AG04450 (cell line): ENCODE measurements around the gene DIDO1. TPM values are rescaled to one million over a fixed set of nuclear protein-coding genes. Genes with fewer than 3 reads are reported as not detected.

Experiments used
- CTCF ChIA-PET: fragments of 300-600, 350-600 bp; formaldehyde crosslinking; extraction: SDS; loops from one replicate; lab custom pipeline; 2022; ENCODE audit warnings: antibody characterized with exemption, inconsistent platforms; lab: Charles Lee
- POLR2A ChIA-PET: fragments of 350-600 bp; formaldehyde crosslinking; extraction: SDS; loops from one replicate; lab custom pipeline; 2021; ENCODE audit warnings: antibody characterized with exemption, inconsistent platforms; lab: Yijun Ruan, JAX
- DNase-seq: peaks from one replicate; pipeline ENCODE4 v3.0.0-alpha.2; 2011; ENCODE audit warnings: low read depth, low spot score
- H3K27ac ChIP-seq: one replicate; pipeline ENCODE4 v1.5.1; 2012; ENCODE audit warnings: low read depth, low read length, control low read depth
- H3K27me3 ChIP-seq: one replicate; pipeline ENCODE4 v1.6.0; 2012; ENCODE audit warnings: low read length; ENCODE audit not compliant: control insufficient read depth, insufficient read depth
- H3K4me3 ChIP-seq: 2 replicates; pipeline ENCODE4 v1.5.1; 2011; ENCODE audit warnings: mild to moderate bottlenecking, low read depth, low read length, control low read depth
- H3K9me3 ChIP-seq: 2 replicates; pipeline ENCODE4 v1.5.1; 2012; ENCODE audit warnings: low read length; ENCODE audit not compliant: control insufficient read depth, insufficient read depth
- polyA plus RNA-seq: library from polyadenylated mRNA; depleted of rRNA; stranded (reverse); fragments of >200 nt; gene quantifications from 2 replicates; pipeline ENCODE4 v1.2.3, GENCODE V29; 2011
- TF ChIP-seq, protein P1 (sequence below): IDR thresholded peaks from 2 replicates; pipeline ENCODE4 v1.5.1; 2011; ENCODE audit warnings: low read depth, low read length, control low read depth, inconsistent platforms

The DIDO1 gene
- polyA plus RNA-seq, 1 experiment: 22.1 TPM

GRCh38 chr20:62947532-62948300, 21.4 kb upstream of the DIDO1 start:
- Histone ChIP-seq H3K27me3 (no peaks in the 10 kb centered on the region), H3K4me3 (no peak overlapping the region), H3K27ac (no peak overlapping the region), H3K9me3 (peaks cover 9% of the 10 kb centered on the region)
- ChIA-PET CTCF (no interaction called here), POLR2A (interaction anchor here (0.6 kb wide), 1 partner anchor 113 kb away, joined by 5 read pairs; no protein-coding TSS in a partner anchor)
- no peak for DNase-seq
- TF ChIP-seq, protein P1, sequence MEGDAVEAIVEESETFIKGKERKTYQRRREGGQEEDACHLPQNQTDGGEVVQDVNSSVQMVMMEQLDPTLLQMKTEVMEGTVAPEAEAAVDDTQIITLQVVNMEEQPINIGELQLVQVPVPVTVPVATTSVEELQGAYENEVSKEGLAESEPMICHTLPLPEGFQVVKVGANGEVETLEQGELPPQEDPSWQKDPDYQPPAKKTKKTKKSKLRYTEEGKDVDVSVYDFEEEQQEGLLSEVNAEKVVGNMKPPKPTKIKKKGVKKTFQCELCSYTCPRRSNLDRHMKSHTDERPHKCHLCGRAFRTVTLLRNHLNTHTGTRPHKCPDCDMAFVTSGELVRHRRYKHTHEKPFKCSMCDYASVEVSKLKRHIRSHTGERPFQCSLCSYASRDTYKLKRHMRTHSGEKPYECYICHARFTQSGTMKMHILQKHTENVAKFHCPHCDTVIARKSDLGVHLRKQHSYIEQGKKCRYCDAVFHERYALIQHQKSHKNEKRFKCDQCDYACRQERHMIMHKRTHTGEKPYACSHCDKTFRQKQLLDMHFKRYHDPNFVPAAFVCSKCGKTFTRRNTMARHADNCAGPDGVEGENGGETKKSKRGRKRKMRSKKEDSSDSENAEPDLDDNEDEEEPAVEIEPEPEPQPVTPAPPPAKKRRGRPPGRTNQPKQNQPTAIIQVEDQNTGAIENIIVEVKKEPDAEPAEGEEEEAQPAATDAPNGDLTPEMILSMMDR: no peak

DNA sequence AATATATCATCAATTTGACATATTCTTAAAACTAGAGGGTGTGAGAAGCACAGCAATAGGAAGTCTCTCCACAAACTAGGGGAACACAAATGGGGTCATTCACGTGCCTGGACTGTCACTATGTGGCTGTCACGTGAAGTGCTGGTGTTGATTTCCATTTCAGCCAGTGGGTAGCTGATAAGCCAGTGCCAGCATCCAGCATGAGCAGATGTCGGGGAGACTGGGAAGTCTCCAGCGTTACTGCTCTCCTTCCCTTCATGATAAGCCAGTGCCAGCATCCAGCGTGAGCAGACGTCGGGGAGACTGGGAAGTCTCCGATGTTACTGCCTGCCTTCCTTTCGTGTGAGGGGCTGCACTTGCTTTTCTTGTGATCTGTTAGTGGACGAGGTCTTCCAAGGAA, 20.6 kb upstream of the DIDO1 start:
- Histone ChIP-seq H3K4me3 (no peak overlapping the region), H3K9me3 (peaks cover 9% of the 10 kb centered on the region), H3K27me3 (no peaks in the 10 kb centered on the region), H3K27ac (no peak overlapping the region)
- DNase-seq: no peak
- CTCF ChIA-PET: interaction anchor here (0.6 kb wide), 1 partner anchor 24 kb away, joined by 3 read pairs; no protein-coding TSS in a partner anchor
- POLR2A ChIA-PET: no interaction called here
- TF ChIP-seq, protein P1: no peak

GRCh38 chr20:62945771-62946339, 19.6 kb upstream of the DIDO1 start:
- TF ChIP-seq, protein P1: no peak
- ChIA-PET CTCF (interaction anchor here (0.6 to 0.8 kb wide), 2 partner anchors 25 to 27 kb away, joined by 3 to 4 read pairs; no protein-coding TSS in a partner anchor), POLR2A (no interaction called here)

GRCh38 chr20:62944746-62945145, 18.4 kb upstream of the DIDO1 start:
- DNase-seq: no peak
- Histone ChIP-seq H3K27me3 (no peaks in the 10 kb centered on the region), H3K27ac (no peak overlapping the region), H3K4me3 (no peak overlapping the region), H3K9me3 (peaks cover 9% of the 10 kb centered on the region)
- ChIA-PET POLR2A (no interaction called here), CTCF (interaction anchor here (0.8 kb wide), 1 partner anchor 28 kb away, joined by 4 read pairs; no protein-coding TSS in a partner anchor)
- TF ChIP-seq, protein P1: no peak

More at GRCh38 chr20:62945771-62946339, 19.6 kb upstream of the DIDO1 start:
- H3K27me3 ChIP-seq: no peaks in the 10 kb centered on the region
- H3K4me3 ChIP-seq: no peak overlapping the region
- peaks cover 9% of the 10 kb centered on the region for H3K9me3 ChIP-seq
- no peak for DNase-seq
- H3K27ac ChIP-seq: no peak overlapping the region

DNA sequence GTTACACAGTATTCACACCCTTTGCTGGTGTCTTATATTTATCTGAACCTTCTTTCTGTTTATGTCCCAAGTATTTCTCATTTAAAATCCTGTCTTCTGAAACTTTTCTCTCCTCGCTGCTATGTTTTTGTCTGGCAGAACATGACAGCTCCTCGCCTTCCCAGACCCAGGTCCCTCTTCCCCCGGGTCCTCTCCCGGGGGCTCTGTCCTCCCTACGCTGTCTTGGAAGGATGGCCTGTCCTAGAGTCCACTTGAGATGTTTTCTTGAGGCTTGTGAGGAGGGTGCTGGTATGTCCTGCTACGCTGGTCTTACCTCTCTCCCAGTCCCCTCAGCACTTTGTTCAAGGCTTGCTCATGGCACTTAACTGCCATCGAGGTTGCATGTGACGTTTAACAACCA, 17.9 kb upstream of the DIDO1 start:
- ChIA-PET CTCF (no interaction called here), POLR2A (no interaction called here)
- no peak overlapping the region for H3K27ac ChIP-seq
- H3K9me3 ChIP-seq: peaks cover 5% of the 10 kb centered on the region
- no peak for DNase-seq
- H3K27me3 ChIP-seq: no peaks in the 10 kb centered on the region
- H3K4me3 ChIP-seq: no peak overlapping the region
- TF ChIP-seq, protein P1: no peak
